ENCODE measurements around the gene LRCH4. TPM values are rescaled to one million over a fixed set of nuclear protein-coding genes. Genes with fewer than 3 reads are reported as not detected.

LRCH4 gene
- total and polyA plus RNA-seq, 9 of the 15 experiments (the other 6 are each of a cell fraction or from before 2014, with no cell fraction given) = 0.06 to 63.3 (median 15.0) TPM

DNA sequence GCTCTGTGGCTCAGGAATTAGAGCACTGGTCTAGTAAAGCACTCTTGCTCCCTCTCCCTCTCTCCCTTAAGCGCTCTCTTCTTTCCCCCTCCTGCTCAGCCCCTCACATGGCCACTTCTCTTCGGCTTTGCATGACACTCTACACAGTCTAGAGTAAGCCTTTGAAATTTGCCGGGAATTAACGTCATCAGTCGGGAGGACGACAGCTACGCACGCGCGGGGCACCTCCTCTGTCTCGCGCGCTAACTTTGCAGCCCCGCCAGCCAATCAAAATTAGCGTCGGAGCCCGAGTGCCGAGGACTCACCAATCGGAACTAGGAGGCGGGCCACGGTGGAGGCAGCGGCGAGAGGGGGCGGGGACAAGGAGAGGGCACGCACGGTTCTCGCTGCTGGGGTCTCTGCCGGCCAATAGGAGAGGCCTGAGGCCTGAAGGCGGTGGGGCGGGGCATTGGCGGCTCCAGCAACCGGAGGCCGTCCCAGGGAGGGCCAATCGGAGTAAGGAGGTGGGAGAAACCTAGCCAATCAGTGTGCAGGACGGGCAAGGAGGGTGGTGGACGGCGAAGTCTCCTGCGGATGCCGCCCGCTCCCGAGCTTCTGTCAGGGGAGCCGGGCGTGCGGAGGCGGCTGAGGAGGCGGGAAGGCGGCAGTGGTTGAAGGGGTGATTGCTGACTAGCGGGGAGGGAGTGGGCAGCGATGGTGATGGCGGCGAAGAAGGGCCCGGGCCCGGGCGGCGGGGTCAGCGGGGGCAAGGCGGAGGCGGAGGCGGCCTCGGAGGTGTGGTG is 47.1 kb downstream of the LRCH4 start, which contains the start of gene AGFG2 (continued):
- no peak for TF ChIP-seq CBX8 (IDR thresholded peaks at IDR 0.05; ENCODE audit: borderline replicate concordance, extremely low read depth, low read depth, low read length, poor library complexity, severe bottlenecking)
- no peak for TF ChIP-seq ZNF146 (CRISPR knock-in tag; IDR thresholded peaks at IDR 0.05; ENCODE audit: unreplicated experiment)
- TF ChIP-seq FOXK2 (conservative IDR thresholded peaks at IDR 0.05 in 1 of 2, IDR thresholded peaks at IDR 0.05 in 1 of 2; ENCODE audit: low read depth in 2 of 2) = peak in 1 of 2 experiments; percentile 65; a peak in 1 of 4 replicates
- TF ChIP-seq NFATC3 (IDR thresholded peaks at IDR 0.05) = no peak
- TF ChIP-seq PPARD (CRISPR knock-in tag; IDR thresholded peaks at IDR 0.05) = no peak
- TF ChIP-seq HMG20B (CRISPR knock-in tag; IDR thresholded peaks at IDR 0.05) = no peak
- TF ChIP-seq ZNF707 (CRISPR knock-in tag; conservative IDR thresholded peaks at IDR 0.05) = no peak
- TF ChIP-seq, protein P1, sequence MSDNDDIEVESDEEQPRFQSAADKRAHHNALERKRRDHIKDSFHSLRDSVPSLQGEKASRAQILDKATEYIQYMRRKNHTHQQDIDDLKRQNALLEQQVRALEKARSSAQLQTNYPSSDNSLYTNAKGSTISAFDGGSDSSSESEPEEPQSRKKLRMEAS (CRISPR knock-in tag; IDR thresholded peaks at IDR 0.05) = peak; percentile 95
- TF ChIP-seq ATF1 (CRISPR knock-in tag; IDR thresholded peaks at IDR 0.05) = no peak; the same call in 1 of the 2 replicates
- peak; percentile 97 for TF ChIP-seq ATF1 (tag; IDR thresholded peaks at IDR 0.05)
- no peak; the same call in 1 of the 2 replicates for TF ChIP-seq FOXP1 (CRISPR knock-in tag; IDR thresholded peaks at IDR 0.05)
- no peak for TF ChIP-seq ZNF133 (CRISPR knock-in tag; IDR thresholded peaks at IDR 0.05)
- no peak for TF ChIP-seq ELF1 (tag; IDR thresholded peaks at IDR 0.05)
- TF ChIP-seq, protein P2, sequence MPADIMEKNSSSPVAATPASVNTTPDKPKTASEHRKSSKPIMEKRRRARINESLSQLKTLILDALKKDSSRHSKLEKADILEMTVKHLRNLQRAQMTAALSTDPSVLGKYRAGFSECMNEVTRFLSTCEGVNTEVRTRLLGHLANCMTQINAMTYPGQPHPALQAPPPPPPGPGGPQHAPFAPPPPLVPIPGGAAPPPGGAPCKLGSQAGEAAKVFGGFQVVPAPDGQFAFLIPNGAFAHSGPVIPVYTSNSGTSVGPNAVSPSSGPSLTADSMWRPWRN (IDR thresholded peaks at IDR 0.05; ENCODE audit: low read depth) = peak; percentile 77
- TF ChIP-seq, protein P3, sequence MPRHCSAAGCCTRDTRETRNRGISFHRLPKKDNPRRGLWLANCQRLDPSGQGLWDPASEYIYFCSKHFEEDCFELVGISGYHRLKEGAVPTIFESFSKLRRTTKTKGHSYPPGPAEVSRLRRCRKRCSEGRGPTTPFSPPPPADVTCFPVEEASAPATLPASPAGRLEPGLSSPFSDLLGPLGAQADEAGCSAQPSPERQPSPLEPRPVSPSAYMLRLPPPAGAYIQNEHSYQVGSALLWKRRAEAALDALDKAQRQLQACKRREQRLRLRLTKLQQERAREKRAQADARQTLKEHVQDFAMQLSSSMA (CRISPR knock-in tag; IDR thresholded peaks at IDR 0.05) = no peak
- TF ChIP-seq ZC3H8 (IDR thresholded peaks at IDR 0.05) = no peak
- TF ChIP-seq TGIF2 (CRISPR knock-in tag; IDR thresholded peaks at IDR 0.05) = peak; percentile 99
- no peak for TF ChIP-seq RUNX1 (IDR thresholded peaks at IDR 0.05; ENCODE audit: low read depth)
- no peak for TF ChIP-seq PYGO2 (tag; IDR thresholded peaks at IDR 0.05)
- no peak for TF ChIP-seq ZNF445 (CRISPR knock-in tag; IDR thresholded peaks at IDR 0.05; ENCODE audit: low read depth)
- no peak for TF ChIP-seq ZKSCAN3 (CRISPR knock-in tag; IDR thresholded peaks at IDR 0.05)
- TF ChIP-seq ZNF140 (CRISPR knock-in tag; IDR thresholded peaks at IDR 0.05) = no peak
- TF ChIP-seq, protein P4, sequence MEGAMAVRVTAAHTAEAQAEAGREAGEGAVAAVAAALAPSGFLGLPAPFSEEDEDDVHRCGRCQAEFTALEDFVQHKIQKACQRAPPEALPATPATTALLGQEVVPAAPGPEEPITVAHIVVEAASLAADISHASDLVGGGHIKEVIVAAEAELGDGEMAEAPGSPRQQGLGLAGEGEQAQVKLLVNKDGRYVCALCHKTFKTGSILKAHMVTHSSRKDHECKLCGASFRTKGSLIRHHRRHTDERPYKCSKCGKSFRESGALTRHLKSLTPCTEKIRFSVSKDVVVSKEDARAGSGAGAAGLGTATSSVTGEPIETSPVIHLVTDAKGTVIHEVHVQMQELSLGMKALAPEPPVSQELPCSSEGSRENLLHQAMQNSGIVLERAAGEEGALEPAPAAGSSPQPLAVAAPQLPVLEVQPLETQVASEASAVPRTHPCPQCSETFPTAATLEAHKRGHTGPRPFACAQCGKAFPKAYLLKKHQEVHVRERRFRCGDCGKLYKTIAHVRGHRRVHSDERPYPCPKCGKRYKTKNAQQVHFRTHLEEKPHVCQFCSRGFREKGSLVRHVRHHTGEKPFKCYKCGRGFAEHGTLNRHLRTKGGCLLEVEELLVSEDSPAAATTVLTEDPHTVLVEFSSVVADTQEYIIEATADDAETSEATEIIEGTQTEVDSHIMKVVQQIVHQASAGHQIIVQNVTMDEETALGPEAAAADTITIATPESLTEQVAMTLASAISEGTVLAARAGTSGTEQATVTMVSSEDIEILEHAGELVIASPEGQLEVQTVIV (CRISPR knock-in tag; IDR thresholded peaks at IDR 0.05; ENCODE audit: borderline replicate concordance) = no peak
- TF ChIP-seq FIP1L1 (IDR thresholded peaks at IDR 0.05; ENCODE audit: low read depth, low read length, poor library complexity, severe bottlenecking) = peak; percentile 83

All from K562 (cell line).